NCI-H524 (cell line): ENCODE results near the gene PCDHB16.

Experiments
- DNase-seq, 2 experiments: peaks; one replicate each; lab custom pipeline; 2025; lab: John Stamatoyannopoulos, UW

PCDHB16 gene

GRCh38 chr5:141234109-141234667 lies 52.0 kb downstream of the PCDHB16 start:
- DNase-seq, result no peak
